Measurements from ENCODE around the gene ASCC3.

ASCC3 gene

DNA sequence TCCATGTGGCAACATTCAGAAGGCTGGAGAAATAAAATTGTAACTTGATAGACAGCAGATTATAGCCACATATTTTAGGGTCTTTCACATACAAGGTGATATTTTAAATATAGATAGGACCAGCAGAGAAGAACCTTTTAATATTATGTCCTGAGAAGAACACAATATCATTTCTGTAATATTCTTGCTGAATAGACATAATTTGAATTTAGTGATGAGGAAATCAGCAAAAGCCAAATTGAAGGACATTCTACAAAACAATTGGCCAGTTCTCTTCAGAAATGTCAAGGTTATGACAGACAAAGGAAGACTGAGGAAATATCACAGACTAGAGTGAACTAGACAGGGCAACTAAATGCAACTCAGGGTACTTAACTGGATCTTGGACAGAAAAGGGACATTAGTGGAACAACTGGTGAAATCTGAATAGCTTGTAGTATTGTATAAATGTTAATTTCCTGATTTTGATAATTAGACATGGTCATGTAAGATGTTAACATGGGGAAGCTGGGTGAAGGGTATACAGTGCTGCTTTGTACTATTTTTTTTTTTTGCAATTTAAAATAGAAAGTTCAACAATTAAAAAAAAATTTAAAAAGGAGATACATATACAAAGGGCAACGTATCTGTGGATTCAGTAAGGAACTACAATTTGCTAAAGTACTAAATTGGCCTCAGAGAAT, 281.9 kb downstream of the ASCC3 start:
- in situ Hi-C loops (cut with HindIII; ENCODE audit: low sequenced_read_pairs), result no loop called here

DNA sequence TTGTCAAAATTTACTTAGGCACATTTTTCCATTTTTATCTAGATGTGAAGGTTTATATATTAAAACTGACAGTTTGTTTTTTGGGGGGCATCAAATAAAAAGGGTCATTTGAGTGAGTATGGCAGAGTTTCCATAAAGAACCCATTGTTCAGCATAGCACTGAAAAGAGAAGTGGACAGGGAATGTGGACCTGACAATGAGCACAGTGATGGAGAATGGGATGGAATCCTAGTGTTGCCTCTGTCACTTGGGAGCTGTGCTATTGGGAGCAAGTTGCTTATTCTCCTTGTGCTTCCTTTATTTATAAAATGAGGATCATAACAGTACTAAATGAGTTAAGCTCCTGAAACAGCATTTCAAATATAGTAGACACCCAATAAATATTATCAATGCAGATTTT, 285.7 kb downstream of the ASCC3 start:
- in situ Hi-C loops (cut with HindIII; ENCODE audit: low sequenced_read_pairs), result no loop called here

DNA sequence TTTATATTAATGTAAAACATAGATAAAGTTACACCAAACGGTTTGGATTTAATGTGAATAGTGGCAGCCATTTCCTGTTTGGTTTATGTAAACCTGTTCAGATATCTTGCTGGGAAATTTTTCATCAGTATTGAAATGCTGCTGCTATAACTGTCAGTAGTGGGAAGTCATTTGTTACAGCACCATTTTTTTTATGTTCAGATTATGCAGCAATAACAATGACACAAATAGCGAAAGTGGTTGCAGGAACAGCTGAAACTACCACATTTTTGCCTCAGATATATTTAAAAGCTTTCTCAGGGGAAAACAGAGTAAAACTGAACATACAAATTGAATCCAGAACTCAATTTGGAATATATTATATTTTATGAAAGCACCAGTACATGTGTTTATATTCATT, 287.6 kb downstream of the ASCC3 start:
- in situ Hi-C loops (cut with HindIII; ENCODE audit: low sequenced_read_pairs), result no loop called here

DNA sequence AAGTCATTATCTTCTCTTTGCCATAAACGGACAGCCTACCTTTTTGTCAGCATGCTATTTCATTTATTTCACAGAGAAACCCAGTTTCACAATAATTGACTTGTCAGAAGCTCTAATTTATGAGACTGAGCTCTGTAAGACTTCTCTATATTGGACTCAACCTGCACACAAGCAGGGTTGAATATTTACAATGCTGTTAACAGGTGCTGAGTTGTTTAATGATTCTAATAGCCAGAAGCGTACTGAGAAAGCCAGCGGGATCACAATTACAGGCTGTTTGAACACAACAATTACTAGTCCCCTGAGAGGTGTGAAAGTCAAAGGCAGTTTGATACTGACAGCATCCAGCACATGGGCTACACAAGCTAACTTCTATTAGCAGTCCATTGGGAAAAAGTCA, 288.2 kb downstream of the ASCC3 start:
- in situ Hi-C loops (cut with HindIII; ENCODE audit: low sequenced_read_pairs), result no loop called here

DNA sequence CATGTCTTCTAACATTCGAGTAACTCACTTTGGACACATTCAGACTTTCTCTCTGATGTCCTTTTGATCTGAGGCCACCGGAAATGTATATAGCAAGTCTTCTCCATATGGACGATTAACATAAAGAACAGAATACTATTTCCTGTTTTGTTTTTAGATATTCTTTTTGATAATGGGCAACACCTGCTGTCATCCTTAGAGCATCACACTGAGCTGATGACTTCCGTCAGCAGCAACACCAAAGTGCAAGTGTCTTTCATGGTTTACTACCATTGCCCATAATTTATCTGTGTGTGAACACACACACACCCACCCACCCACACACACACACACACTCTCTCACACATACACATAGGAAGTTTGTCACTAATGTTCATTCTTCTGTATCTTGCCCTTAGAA, 303.7 kb downstream of the ASCC3 start:
- in situ Hi-C loops (cut with HindIII; ENCODE audit: low sequenced_read_pairs), result no loop called here

DNA sequence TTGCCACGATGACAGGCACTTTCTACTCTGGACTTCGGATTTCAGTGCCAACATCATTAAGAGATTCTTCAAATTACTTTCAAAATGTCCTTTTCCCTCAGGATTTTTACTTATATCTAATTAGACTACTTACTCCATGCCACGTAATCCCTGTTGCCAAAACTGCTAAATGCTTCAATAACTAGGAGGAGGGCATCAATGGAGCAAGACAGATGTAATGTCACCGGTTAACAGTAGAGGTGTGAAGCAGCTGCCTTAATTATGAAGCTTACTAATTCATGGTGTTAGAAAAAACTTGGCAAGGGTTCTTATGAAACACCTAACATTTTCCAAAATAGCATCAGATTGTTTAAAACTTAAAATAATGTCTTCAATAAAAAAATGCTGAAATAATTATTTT, 305.2 kb downstream of the ASCC3 start:
- in situ Hi-C loops (cut with HindIII; ENCODE audit: low sequenced_read_pairs), result no loop called here

DNA sequence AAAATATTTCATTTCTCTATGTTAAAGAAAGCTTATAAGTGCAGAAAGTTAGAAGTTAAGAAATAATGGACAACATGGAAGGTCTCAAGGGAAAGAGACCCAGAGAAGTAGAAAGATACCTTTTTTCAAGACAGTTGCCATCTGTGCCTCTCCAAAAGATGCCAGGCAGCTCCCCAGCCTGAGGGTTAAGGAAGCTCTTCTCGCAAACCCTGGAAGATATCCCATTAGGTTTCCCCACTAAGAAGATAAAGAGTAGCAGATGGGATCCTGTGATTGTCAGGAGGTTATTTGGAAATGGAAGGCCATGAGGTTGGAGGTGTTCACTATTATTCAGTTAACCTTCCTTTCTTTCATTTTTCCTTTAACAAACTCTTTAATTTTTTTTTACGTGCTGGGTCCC, 306.3 kb downstream of the ASCC3 start:
- in situ Hi-C loops (cut with HindIII; ENCODE audit: low sequenced_read_pairs), result no loop called here

DNA sequence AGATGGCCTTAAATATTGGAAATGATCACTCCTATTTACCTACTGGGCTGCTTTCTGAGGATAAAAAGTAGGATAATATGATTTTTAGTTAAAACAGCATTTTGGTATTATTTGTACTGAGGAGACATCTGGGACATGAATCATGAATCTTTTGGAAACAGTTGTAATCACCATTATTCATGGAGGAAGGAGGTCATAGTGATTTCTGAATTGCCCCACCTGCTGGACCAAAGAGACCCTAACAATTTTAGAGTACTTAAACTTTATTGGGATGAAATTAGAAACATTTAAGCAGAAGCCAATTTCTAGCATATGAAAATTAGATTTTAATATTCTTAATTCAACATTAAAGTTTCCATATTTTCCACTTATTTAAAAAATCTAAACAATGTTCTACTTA, 308.0 kb downstream of the ASCC3 start:
- in situ Hi-C loops (cut with HindIII; ENCODE audit: low sequenced_read_pairs), result no loop called here

DNA sequence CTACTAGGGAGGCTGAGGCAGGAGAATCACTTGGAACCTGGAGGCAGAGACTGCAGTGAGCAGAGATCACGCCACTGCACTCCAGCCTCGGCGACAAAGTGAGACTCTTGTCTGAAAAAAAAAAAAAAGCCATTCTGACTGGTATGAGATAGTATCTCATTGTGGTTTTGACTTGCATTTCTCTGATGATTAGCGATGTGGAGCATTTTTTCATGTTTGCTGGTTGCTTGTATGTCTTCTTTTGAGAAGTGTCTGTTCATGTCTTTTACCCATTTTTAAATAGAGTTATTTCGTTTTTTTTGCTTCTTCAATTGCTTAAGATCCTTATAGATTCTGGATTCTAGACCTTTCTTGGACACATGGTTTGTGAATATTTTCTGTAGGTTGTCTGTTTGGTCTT, 312.9 kb downstream of the ASCC3 start:
- in situ Hi-C loops (cut with HindIII; ENCODE audit: low sequenced_read_pairs), result no loop called here

DNA sequence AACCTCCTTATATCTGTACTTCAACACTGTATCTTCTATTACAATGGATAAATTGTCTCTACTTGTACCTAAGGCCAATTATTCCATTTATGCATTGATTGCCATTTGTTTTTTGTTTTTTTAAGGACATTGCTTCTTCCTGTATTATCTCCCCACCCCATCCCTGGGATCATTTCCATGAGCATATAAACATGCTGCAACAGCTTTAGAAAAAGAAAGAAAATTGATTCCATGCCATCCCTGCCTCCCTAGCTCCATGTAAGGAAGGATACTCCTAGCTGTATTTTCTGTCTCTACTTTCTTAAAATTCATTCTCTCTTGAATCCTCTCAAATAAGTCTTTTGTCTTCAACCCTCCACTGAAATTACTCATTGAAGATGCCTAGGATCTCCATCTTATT, 314.6 kb downstream of the ASCC3 start:
- in situ Hi-C loops (cut with HindIII; ENCODE audit: low sequenced_read_pairs), result no loop called here

DNA sequence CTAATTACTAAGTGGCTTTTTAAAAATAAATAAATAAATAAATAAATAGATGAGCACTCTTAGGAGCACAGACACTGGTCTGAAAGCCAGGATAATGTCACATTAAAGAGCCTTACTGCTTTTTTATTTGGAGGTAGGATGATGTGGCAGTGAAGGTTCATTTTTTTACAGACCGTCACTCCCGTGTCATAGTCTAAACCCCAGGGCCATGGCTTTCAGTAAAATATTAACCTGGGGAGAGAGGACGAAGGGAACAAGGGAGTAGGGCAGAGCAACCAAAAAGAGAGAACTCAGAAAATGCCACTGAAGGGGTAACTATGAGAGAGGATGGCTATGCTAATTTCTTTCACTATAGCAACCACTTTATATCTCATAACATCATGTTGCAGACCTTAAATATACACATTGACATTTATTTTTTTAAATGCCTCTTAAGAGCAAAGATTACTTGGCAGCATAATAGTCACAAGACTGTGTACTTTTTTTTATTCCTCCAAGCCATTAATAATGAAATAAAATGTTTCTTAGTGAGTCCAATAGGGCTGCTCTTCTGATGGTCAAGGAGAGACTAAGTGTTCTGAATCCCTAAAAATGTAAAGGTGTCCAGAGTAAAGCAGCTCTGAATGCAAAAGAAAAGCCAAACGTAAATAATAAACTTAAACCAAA, 315.6 kb downstream of the ASCC3 start:
- in situ Hi-C loops (cut with HindIII; ENCODE audit: low sequenced_read_pairs), result no loop called here

DNA sequence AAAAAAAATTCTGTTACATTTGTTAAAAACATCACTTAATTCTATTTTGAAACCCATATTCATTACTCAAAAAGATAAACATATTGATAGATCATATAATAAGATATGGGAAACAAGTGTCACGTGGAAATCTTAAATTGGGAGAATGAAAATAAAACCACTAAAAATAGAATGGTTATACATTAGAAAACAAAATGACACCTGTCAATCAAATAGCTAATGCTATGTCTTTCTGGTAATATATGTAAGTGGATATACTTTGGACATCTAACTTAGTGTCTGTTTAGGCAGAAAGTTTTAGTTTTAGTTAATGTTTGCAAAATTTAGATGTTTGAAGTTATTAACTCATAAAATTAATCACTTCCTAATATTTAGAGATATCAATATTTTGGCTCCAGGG, 321.3 kb downstream of the ASCC3 start:
- in situ Hi-C loops (cut with HindIII; ENCODE audit: low sequenced_read_pairs), result no loop called here

DNA sequence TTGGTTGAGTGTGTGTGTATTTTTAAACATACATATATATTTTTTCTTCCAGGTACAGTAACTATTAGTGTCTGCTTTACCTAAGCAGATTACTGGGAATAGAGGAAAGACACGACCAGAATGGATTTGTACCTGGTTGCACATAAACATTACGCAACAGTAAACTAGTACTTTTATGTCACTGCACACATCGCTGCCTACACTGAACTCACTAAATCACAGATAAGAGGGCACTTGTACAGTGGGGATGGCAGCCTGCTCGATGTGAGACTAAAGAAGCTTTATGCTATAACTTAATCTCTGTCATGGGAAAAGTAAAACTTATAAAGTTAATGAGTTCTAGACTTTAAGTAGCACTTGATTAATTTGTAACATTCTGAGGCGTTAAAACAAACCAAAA, 326.9 kb downstream of the ASCC3 start:
- in situ Hi-C loops (cut with HindIII; ENCODE audit: low sequenced_read_pairs), result no loop called here

DNA sequence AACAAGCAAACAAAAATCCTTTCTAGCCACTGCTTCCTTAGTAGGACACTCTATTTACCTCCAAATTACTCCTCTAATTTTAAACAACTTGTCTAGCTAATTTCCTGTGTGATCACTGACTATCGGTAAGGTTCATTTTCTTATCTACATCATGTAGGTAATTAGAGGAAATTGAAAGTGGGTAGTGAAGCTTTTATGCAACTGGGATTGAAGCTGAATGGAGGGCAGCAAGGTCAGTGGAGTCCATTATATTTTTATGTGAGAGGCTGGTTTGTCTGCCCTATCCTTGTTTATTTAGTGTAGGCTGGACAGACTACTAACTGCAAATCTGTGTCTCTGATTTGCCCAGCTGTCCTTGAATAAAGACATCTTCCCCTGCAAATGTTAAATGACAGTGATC, 327.9 kb downstream of the ASCC3 start:
- in situ Hi-C loops (cut with HindIII; ENCODE audit: low sequenced_read_pairs), result no loop called here

DNA sequence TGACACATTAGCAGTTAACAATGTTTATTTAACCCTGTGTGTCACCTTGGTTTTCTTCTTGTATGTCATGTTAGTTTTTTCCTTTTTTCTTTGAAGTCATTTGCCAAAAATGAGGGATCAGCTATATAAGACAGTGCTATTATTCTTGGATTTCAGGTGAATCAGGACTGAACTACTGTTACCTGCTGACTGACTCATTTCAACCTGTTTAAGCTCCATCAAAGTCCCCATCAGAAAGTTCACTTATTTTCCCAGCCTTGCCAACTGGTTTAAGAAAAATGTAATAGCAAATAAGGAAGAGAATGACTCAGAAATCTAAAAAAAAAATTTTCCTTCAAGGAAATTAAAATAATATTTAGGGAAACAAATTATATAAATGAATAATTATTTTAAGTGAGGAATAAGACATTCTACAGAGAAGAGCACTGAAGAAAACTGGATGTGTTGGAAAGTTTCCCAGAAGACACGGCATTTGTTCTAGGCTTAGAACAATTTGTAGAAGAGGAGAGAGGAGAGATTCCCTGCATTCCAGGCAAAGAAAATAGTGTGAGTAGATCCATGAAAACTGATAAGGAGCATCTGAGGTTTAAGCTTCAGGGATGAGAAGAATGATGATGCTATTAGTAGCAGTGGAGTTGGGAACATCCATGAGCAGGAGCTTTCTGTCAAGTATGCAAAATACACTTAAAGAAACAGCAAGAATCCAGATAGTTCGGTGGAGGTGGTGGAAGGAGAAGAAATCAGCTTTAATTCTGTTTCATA, 331.5 kb downstream of the ASCC3 start:
- in situ Hi-C loops (cut with HindIII; ENCODE audit: low sequenced_read_pairs), result no loop called here

DNA sequence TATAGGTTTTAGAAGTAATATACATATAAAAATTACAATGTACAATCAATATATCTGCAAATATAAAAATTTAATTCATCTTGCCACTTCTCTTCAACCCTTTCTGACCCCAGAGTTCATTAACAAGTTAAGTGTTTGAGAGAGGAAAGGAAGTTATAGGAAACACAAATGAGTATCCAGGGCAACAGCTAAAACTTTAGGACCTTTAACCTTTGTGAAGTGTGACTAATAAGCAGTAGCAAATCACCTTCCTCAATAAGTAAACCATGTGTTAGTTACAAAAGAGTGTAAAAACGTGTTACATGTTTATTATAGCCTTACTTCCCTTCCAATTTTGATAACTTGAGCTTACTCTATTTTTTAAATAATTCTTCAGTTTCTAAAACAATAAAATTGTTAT, 343.0 kb downstream of the ASCC3 start:
- in situ Hi-C loops (cut with HindIII; ENCODE audit: low sequenced_read_pairs), result no loop called here

DNA sequence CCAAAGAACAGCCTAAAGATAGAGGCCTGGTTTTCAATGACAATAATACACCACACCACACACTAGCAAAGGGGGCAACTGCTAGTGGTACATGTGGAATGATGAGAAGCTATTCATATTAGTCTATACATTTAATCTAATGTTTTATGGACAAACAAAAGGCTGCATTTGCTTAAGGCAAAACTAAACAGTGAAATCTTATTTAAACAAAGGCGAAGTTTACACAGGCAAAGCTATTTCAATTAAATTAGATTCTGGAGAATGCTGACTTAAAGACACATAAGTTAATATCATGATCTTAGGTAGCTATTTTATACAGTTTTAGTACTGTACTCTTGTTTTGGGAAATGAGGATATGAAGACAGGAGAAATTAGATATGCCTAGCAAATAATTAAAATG, 362.5 kb downstream of the ASCC3 start:
- in situ Hi-C loops (cut with HindIII; ENCODE audit: low sequenced_read_pairs), result no loop called here

DNA sequence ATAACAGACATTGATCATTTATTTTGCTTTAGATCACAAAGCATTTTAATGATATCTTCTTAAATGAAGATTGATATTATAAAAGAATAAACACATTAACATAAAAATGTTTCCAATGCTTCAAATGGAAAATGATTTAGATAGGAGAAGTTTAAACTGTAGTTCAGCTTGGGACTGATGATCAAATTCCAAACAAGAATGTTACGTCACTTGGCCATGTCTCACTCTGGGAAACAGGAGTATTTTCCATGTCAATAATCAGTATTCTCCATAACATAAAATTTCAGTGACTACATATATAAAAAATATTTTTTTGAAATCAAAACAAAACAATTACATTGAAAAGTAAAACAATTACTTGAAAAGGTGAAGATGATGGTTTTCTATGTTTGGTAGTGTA, 363.5 kb downstream of the ASCC3 start:
- in situ Hi-C loops (cut with HindIII; ENCODE audit: low sequenced_read_pairs), result no loop called here

DNA sequence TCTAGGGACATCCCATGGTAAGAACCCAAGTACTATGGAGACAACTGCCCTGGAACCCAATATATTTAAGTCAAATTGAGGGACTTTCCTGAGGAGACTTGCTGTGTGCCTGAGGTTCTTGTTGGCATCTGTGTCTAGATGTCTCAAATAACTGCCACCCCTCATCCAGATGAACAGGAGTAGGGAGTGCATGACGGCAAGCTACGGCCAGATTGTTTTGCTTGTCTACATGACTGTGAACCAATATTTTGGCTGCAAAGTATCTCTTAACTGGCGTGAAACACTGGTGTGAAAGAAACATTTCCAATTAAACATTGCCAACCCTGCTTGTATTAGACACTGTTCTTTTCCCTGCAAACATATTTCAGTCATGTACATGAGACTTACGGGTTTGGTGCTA, 364.0 kb downstream of the ASCC3 start:
- in situ Hi-C loops (cut with HindIII; ENCODE audit: low sequenced_read_pairs), result no loop called here

DNA sequence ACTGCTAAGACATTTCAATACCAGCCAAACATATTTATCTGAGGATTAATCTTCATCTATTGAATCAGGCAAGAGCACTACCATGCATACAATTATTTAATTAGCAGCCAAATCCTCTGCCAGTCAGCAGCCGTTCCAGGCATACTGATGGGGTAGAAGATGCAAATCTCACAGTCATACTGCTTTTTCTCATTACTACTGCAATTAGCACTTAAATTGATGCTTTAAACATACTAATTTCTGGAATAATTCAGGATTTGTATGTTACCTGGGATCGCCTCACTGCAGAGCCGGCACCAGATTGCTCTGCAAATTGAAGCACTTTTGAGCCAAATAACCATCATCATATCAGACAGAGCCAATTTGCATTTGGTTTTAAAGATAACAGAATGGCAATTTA, 366.5 kb downstream of the ASCC3 start:
- in situ Hi-C loops (cut with HindIII; ENCODE audit: low sequenced_read_pairs), result no loop called here

DNA sequence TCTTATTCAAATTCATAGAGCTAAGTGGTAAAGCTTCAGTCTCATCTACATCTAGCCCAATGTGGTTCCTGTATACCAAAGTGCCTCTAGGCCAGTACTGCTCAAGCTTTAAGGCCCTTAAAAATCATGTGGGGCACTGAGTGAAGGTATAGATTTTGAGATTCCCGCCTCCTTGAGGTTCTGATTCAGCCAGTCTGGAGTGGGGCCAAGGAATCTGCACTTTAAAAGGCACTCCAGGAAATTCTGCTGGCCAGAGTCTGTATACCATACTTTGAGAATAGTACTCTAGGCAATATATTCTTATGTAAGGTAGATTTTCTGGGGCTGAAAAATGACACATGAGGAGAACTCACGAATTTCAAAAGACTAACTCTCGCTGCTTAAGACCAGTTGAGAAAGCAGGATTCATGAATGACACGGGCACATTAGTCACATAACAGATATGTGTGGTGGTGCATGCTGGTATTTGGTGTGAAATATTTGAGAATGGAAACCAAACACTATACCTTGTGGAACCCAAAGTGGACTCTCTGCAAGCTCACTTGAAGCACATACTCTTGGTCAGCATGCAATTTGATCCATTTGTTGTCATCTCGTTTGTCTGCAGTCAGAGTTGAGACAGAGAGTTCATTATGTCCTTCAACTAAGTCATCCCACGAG, 368.8 kb downstream of the ASCC3 start:
- in situ Hi-C loops (cut with HindIII; ENCODE audit: low sequenced_read_pairs), result no loop called here

DNA sequence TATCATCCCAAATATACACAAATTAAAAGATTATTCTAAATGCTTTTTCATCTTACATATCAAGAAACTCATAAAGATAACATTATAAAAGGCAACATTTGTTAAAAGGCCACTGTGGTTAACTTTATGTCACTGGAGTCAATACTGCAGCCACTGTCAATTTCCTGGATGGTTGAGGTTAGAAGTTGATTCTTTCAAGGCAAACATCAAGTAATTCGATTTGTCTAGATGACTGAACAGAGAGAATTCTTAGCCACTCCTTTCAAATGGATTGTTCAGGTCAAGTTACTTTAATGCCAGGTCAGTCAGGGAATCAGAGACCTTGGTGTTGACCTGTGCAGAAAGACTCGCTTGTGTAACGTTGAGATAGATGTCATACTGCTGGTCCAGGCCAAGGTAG, 372.0 kb downstream of the ASCC3 start:
- in situ Hi-C loops (cut with HindIII; ENCODE audit: low sequenced_read_pairs), result no loop called here
